ENCODE data around the gene CNNM3. TPM values are rescaled to one million over a fixed set of nuclear protein-coding genes. Genes with fewer than 3 reads are reported as not detected.

CNNM3 gene
- total RNA-seq, 2 experiments from 2014 or later = 13.5 to 18.6 TPM

- no peak for TF ChIP-seq EZH2phosphoT487 (IDR thresholded peaks at IDR 0.05; ENCODE audit: borderline replicate concordance, low read depth, low read length)
- no peak for TF ChIP-seq CTCF (conservative IDR thresholded peaks at IDR 0.05; ENCODE audit: low read length)
- ChIA-PET POLR2A (no interaction called here), CTCF (ENCODE audit: unreplicated experiment) (no interaction called here)
- no peaks in the 10 kb centered on the region for H4K20me1 ChIP-seq (ENCODE audit: insufficient read depth, low read length)
- H3K36me3 ChIP-seq (ENCODE audit: insufficient read depth, low read length) = no peaks in the 10 kb centered on the region
- H3K9me2 ChIP-seq (ENCODE audit: insufficient read depth, low read length) = no peaks in the 10 kb centered on the region
- no peaks in the 10 kb centered on the region for H3K79me2 ChIP-seq (ENCODE audit: insufficient read depth, low read depth, low read length)
- intact Hi-C loops (cut with micrococcal nuclease; ENCODE audit: unreplicated experiment) = no loop called here
- no peaks in the 10 kb centered on the region for H3K9me3 ChIP-seq (ENCODE audit: low read length)
- no peak overlapping the region for H3K4me3 ChIP-seq (ENCODE audit: low read depth, low read length, poor library complexity, severe bottlenecking)
- no peak overlapping the region for H2AFZ ChIP-seq (ENCODE audit: low read length)
- no peak overlapping the region for H3K27ac ChIP-seq (ENCODE audit: low read depth, low read length, poor library complexity, severe bottlenecking)
- no TSS peak for BruUV-seq (replicated peaks)
- no peak for DNase-seq (ENCODE audit: low spot score)
- no peak overlapping the region for H3K4me2 ChIP-seq (ENCODE audit: low read length)
- H3K4me1 ChIP-seq (ENCODE audit: insufficient read depth, low read length, poor library complexity, severe bottlenecking) = peaks cover 1% of the 10 kb centered on the region
Observed at GRCh38 chr2:96882906-96883305, 66.8 kb downstream of the CNNM3 start.

GRCh38 chr2:96883306-96883705 is 67.2 kb downstream of the CNNM3 start:
- Histone ChIP-seq H3K4me2 (ENCODE audit: low read length) (no peak overlapping the region), H3K9me3 (ENCODE audit: low read length) (no peaks in the 10 kb centered on the region), H3K4me3 (ENCODE audit: low read depth, low read length, poor library complexity, severe bottlenecking) (no peak overlapping the region), H4K20me1 (ENCODE audit: insufficient read depth, low read length) (no peaks in the 10 kb centered on the region), H3K79me2 (ENCODE audit: insufficient read depth, low read depth, low read length) (no peaks in the 10 kb centered on the region), H3K9me2 (ENCODE audit: insufficient read depth, low read length) (no peaks in the 10 kb centered on the region), H2AFZ (ENCODE audit: low read length) (no peak overlapping the region), H3K27ac (ENCODE audit: low read depth, low read length, poor library complexity, severe bottlenecking) (no peak overlapping the region), H3K4me1 (ENCODE audit: insufficient read depth, low read length, poor library complexity, severe bottlenecking) (peaks cover 4% of the 10 kb centered on the region), H3K36me3 (ENCODE audit: insufficient read depth, low read length) (no peaks in the 10 kb centered on the region)
- no TSS peak for BruUV-seq (replicated peaks)
- CTCF ChIA-PET (ENCODE audit: unreplicated experiment) = no interaction called here
- TF ChIP-seq CTCF (conservative IDR thresholded peaks at IDR 0.05; ENCODE audit: low read length) (no peak), EZH2phosphoT487 (IDR thresholded peaks at IDR 0.05; ENCODE audit: borderline replicate concordance, low read depth, low read length) (no peak)
- intact Hi-C loops (cut with micrococcal nuclease; ENCODE audit: unreplicated experiment) = no loop called here
- no peak for DNase-seq (ENCODE audit: low spot score)
- POLR2A ChIA-PET = no interaction called here

Small RNA genes within 50 kb of the gene (microRNA-seq; reads per million reads assigned to microRNA genes)
- gene MIR3127 (ENCODE audit: borderline replicate concordance) = not detected

Small RNA genes within 50 kb of the gene (small RNA-seq; reads per million reads assigned to genes)
- not detected for gene MIR3127

Other genes starting within 250 kb of the CNNM3 start
- gene KANSL3, start 178.0 kb upstream of the CNNM3 start, total RNA-seq (2014; rRNA removed; shearing (Covaris generic)) = 40.4 and 46.4 TPM in 2 replicates
- 51.6 and 63.3 TPM in 2 replicates for gene KANSL3, start 178.0 kb upstream of the CNNM3 start, total RNA-seq (2022)
- gene FER1L5, start 173.5 kb upstream of the CNNM3 start, total RNA-seq (2014; rRNA removed; shearing (Covaris generic)) = not detected in 2 replicates
- gene FER1L5, start 173.5 kb upstream of the CNNM3 start, total RNA-seq (2022) = not detected in 2 replicates
- gene LMAN2L, start 76.2 kb upstream of the CNNM3 start, total RNA-seq (2014; rRNA removed; shearing (Covaris generic)) = 12.9 and 15.5 TPM in 2 replicates
- 10.8 and 11.3 TPM in 2 replicates for gene LMAN2L, start 76.2 kb upstream of the CNNM3 start, total RNA-seq (2022)
- gene CNNM4, start 55.4 kb upstream of the CNNM3 start, total RNA-seq (2014; rRNA removed; shearing (Covaris generic)) = 5.1 and 5.4 TPM in 2 replicates
- gene CNNM4, start 55.4 kb upstream of the CNNM3 start, total RNA-seq (2022) = 5.9 and 6.4 TPM in 2 replicates
- gene ANKRD23, start 27.8 kb downstream of the CNNM3 start, total RNA-seq (2014; rRNA removed; shearing (Covaris generic)) = 6.4 and 6.5 TPM in 2 replicates
- gene ANKRD23, start 27.8 kb downstream of the CNNM3 start, total RNA-seq (2022) = 6.7 and 6.9 TPM in 2 replicates
- 16.0 and 24.1 TPM in 2 replicates for gene ANKRD39, start 41.7 kb downstream of the CNNM3 start, total RNA-seq (2014; rRNA removed; shearing (Covaris generic))
- gene ANKRD39, start 41.7 kb downstream of the CNNM3 start, total RNA-seq (2022) = 20.7 and 22.2 TPM in 2 replicates
- gene SEMA4C, start 53.8 kb downstream of the CNNM3 start, total RNA-seq (2014; rRNA removed; shearing (Covaris generic)) = 0.06 TPM in 1 of 2 replicates, not detected in the other
- 0.19 TPM in 1 of 2 replicates, not detected in the other for gene SEMA4C, start 53.8 kb downstream of the CNNM3 start, total RNA-seq (2022)
- not detected in 2 replicates for gene FAM178B, start 170.3 kb downstream of the CNNM3 start, total RNA-seq (2014; rRNA removed; shearing (Covaris generic))
- gene FAM178B, start 170.3 kb downstream of the CNNM3 start, total RNA-seq (2022) = not detected in 2 replicates